H1 (cell line): ENCODE results near the gene THRB. TPM values are rescaled to one million over a fixed set of nuclear protein-coding genes. Genes with fewer than 3 reads are reported as not detected.

ENCODE experiments used
- CTCF ChIA-PET: fragments of 300-600 bp; sonication (Branson Sonifier 250); formaldehyde crosslinking; loops from one replicate; lab custom pipeline; 2021; ENCODE audit not compliant: partially characterized antibody; lab: Charles Lee
- POLR2A ChIA-PET: fragments of 300-600 bp; sonication (Branson Sonifier 250); formaldehyde crosslinking; loops from one replicate; lab custom pipeline; 2021; ENCODE audit warnings: inconsistent platforms; ENCODE audit not compliant: partially characterized antibody; lab: Charles Lee
- DNase-seq, 2 experiments: peaks; one replicate each; pipeline versions ENCODE4 v3.0.0 to v3.0.0-alpha.2; 2010 to 2022; ENCODE audit warnings: low spot score in 2 of 2, low read depth in 1 of 2, mixed read lengths in 1 of 2
- FAIRE-seq: peaks from 2 replicates; lab custom pipeline; 2011; peaks lifted over from hg19 to GRCh38; lab: Jason Lieb, UNC
- H2AFZ ChIP-seq: 2 replicates; pipeline ENCODE4 v1.8.1; 2012; ENCODE audit warnings: low read length, inconsistent platforms
- H2AK5ac ChIP-seq: 2 replicates; pipeline ENCODE4 v1.6.1; 2013; ENCODE audit warnings: low read depth, low read length
- H2BK120ac ChIP-seq: replicated peaks from 2 replicates; pipeline ENCODE3; 2013; ENCODE audit warnings: low read depth, low read length, inconsistent platforms
- H2BK12ac ChIP-seq: 2 replicates; pipeline ENCODE4 v1.6.1; 2013; ENCODE audit warnings: low read depth, low read length
- H2BK15ac ChIP-seq: 2 replicates; pipeline ENCODE4 v1.6.1; 2013; ENCODE audit warnings: low read length
- H2BK20ac ChIP-seq: 2 replicates; pipeline ENCODE4 v1.6.1; 2013; ENCODE audit warnings: low read length
- H2BK5ac ChIP-seq: 2 replicates; pipeline ENCODE4 v1.6.1; 2013; ENCODE audit warnings: low read depth, low read length
- H3K14ac ChIP-seq: 2 replicates; pipeline ENCODE4 v1.6.1; 2013; ENCODE audit warnings: inconsistent platforms; ENCODE audit not compliant: insufficient read length
- H3K18ac ChIP-seq: 2 replicates; pipeline ENCODE4 v1.6.1; 2013; ENCODE audit warnings: low read length; ENCODE audit errors: extremely low read depth
- H3K23ac ChIP-seq: 2 replicates; pipeline ENCODE4 v1.6.1; 2013; ENCODE audit warnings: inconsistent platforms; ENCODE audit not compliant: insufficient read length
- H3K23me2 ChIP-seq: 2 replicates; pipeline ENCODE4 v1.6.1; 2013; ENCODE audit warnings: low read depth, low read length
- H3K27ac ChIP-seq: 2 replicates; pipeline ENCODE4 v1.6.1; 2011; ENCODE audit warnings: low read depth, low read length, inconsistent platforms
- H3K27me3 ChIP-seq, 4 experiments: replicated peaks in 1 of 4; 1 replicate in 1 of 4; 2 replicates in 3 of 4; pipeline versions ENCODE4 v1.6.1 to v1.8.1; 2011 to 2013; ENCODE audit warnings: low read length in 3 of 4, mild to moderate bottlenecking in 3 of 4, inconsistent platforms in 2 of 4, mixed read lengths in 2 of 4, moderate library complexity in 1 of 4; ENCODE audit not compliant: control insufficient read depth in 3 of 4, insufficient read depth in 3 of 4; ENCODE audit errors: extremely low read depth in 1 of 4
- H3K36me3 ChIP-seq, 4 experiments: 2 replicates each; pipeline versions ENCODE4 v1.6.1 to v1.8.1; 2011 to 2013; ENCODE audit warnings: mild to moderate bottlenecking in 4 of 4, low read length in 3 of 4, moderate library complexity in 2 of 4, control low read depth in 1 of 4, inconsistent platforms in 1 of 4; ENCODE audit not compliant: insufficient read depth in 4 of 4, control insufficient read depth in 2 of 4
- H3K4ac ChIP-seq: replicated peaks from 2 replicates; pipeline ENCODE3; 2013; ENCODE audit warnings: low read length, low read depth, mixed read lengths, inconsistent platforms; ENCODE audit not compliant: insufficient read length
- H3K4me1 ChIP-seq, 4 experiments: replicated peaks in 1 of 4; 1 replicate in 1 of 4; 2 replicates in 3 of 4; pipeline versions ENCODE4 v1.6.1 to v1.8.1; 2011 to 2013; ENCODE audit warnings: low read length in 3 of 4, inconsistent platforms in 2 of 4, mixed read lengths in 1 of 4; ENCODE audit not compliant: insufficient read depth in 4 of 4, control insufficient read depth in 3 of 4
- H3K4me2 ChIP-seq, 2 experiments: 2 replicates each; pipeline versions ENCODE4 v1.6.1 to v1.8.1; 2011 to 2013; ENCODE audit warnings: low read depth in 2 of 2, low read length in 2 of 2, control low read depth in 1 of 2, inconsistent platforms in 1 of 2, mild to moderate bottlenecking in 1 of 2; ENCODE audit not compliant: insufficient read depth in 1 of 2
- H3K4me3 ChIP-seq, 4 experiments: fragments of 200-600, 300-600 bp in 1 of 4; sonication (generic), shearing (Covaris generic), sonication (Bioruptor Twin) in 1 of 4; 2 replicates each; pipeline versions ENCODE4 v1.5.1 to v1.8.1; 2011 to 2016; ENCODE audit warnings: low read length in 4 of 4, low read depth in 3 of 4, control low read depth in 2 of 4, inconsistent platforms in 2 of 4, mild to moderate bottlenecking in 2 of 4, mixed read lengths in 1 of 4, moderate library complexity in 1 of 4; ENCODE audit not compliant: insufficient read depth in 2 of 4; ENCODE audit errors: extremely low read depth in 1 of 4
- H3K56ac ChIP-seq: replicated peaks from 2 replicates; pipeline ENCODE3; 2013; ENCODE audit warnings: low read depth, mild to moderate bottlenecking, mixed read lengths, low read length, inconsistent platforms; ENCODE audit not compliant: insufficient read length
- H3K79me1 ChIP-seq: 2 replicates; pipeline ENCODE4 v1.6.1; 2013; ENCODE audit warnings: low read depth, low read length, control low read depth
- H3K79me2 ChIP-seq, 2 experiments: 2 replicates each; pipeline versions ENCODE4 v1.6.1 to v1.8.1; 2012 to 2013; ENCODE audit warnings: low read length in 2 of 2, mild to moderate bottlenecking in 2 of 2, inconsistent platforms in 1 of 2; ENCODE audit not compliant: insufficient read depth in 2 of 2, control insufficient read depth in 1 of 2
- H3K9ac ChIP-seq, 4 experiments: replicated peaks in 1 of 4; 1 replicate in 1 of 4; 2 replicates in 3 of 4; pipeline versions ENCODE4 v1.6.1 to v1.8.1; 2011 to 2013; ENCODE audit warnings: low read depth in 3 of 4, low read length in 3 of 4, control low read depth in 2 of 4, mild to moderate bottlenecking in 2 of 4, moderate library complexity in 2 of 4, inconsistent platforms in 1 of 4; ENCODE audit errors: extremely low read depth in 1 of 4
- H3K9me3 ChIP-seq, 2 experiments: 2 replicates each; pipeline versions ENCODE4 v1.6.1 to v1.8.1; 2012 to 2013; ENCODE audit warnings: mild to moderate bottlenecking in 2 of 2, moderate library complexity in 2 of 2, control low read depth in 1 of 2, inconsistent platforms in 1 of 2, low read depth in 1 of 2, low read length in 1 of 2, mixed read lengths in 1 of 2; ENCODE audit not compliant: insufficient read depth in 2 of 2
- H4K20me1 ChIP-seq, 2 experiments: replicated peaks in 1 of 2; 2 replicates each; pipeline versions ENCODE3 to v1.8.1; 2011 to 2013; ENCODE audit warnings: inconsistent platforms in 2 of 2, low read length in 2 of 2, mild to moderate bottlenecking in 1 of 2; ENCODE audit not compliant: insufficient read depth in 2 of 2, control insufficient read depth in 1 of 2
- H4K5ac ChIP-seq: 2 replicates; pipeline ENCODE4 v1.6.1; 2013; ENCODE audit warnings: low read length, low read depth, mixed read lengths, inconsistent platforms; ENCODE audit not compliant: insufficient read length
- H4K8ac ChIP-seq: 2 replicates; pipeline ENCODE4 v1.8.0; 2013; ENCODE audit warnings: mild to moderate bottlenecking, moderate library complexity, low read length, inconsistent platforms; ENCODE audit not compliant: insufficient read depth; ENCODE audit errors: extremely low read depth
- H4K91ac ChIP-seq: replicated peaks from 2 replicates; pipeline ENCODE3; 2013; ENCODE audit warnings: low read length, mixed read lengths, inconsistent platforms; ENCODE audit not compliant: insufficient read length
- ATF3 ChIP-seq: IDR thresholded peaks from 2 replicates; pipeline ENCODE4 v1.6.1; 2011; ENCODE audit warnings: low read depth, mild to moderate bottlenecking, low read length; ENCODE audit not compliant: insufficient read depth
- BRCA1 ChIP-seq: IDR thresholded peaks from 2 replicates; pipeline ENCODE4 v1.6.1; 2012; ENCODE audit warnings: low read depth, low read length, improper control_type of control experiment
- CBX5 ChIP-seq: fragments of 300-800, 300-1000 bp; sonication (generic); IDR thresholded peaks from 2 replicates; pipeline ENCODE4 v1.7.1; 2016; ENCODE audit warnings: antibody characterized with exemption, low read length, low read depth
- CREB1 ChIP-seq: IDR thresholded peaks from 2 replicates; pipeline ENCODE4 v1.6.1; 2012; ENCODE audit warnings: inconsistent platforms
- CTBP2 ChIP-seq: IDR thresholded peaks from 2 replicates; pipeline ENCODE4 v1.7.0; 2011; ENCODE audit warnings: borderline replicate concordance, mild to moderate bottlenecking, moderate library complexity, mixed read lengths, low read length; ENCODE audit not compliant: insufficient read depth, insufficient read length
- E2F6 ChIP-seq: IDR thresholded peaks from 2 replicates; pipeline ENCODE4 v1.6.1; 2012; ENCODE audit warnings: inconsistent platforms
- EP300 ChIP-seq, 2 experiments: IDR thresholded peaks; 1 replicate in 1 of 2; 2 replicates in 1 of 2; pipeline ENCODE4 v1.6.1; 2011 to 2012; ENCODE audit warnings: low read depth in 2 of 2, low read length in 2 of 2, mild to moderate bottlenecking in 2 of 2, borderline replicate concordance in 1 of 2, inconsistent platforms in 1 of 2, moderate library complexity in 1 of 2
- JUN ChIP-seq: IDR thresholded peaks from 2 replicates; pipeline ENCODE4 v1.6.1; 2011; ENCODE audit warnings: low read depth, mild to moderate bottlenecking, improper control_type of control experiment, low read length
- JUND ChIP-seq: IDR thresholded peaks from 2 replicates; pipeline ENCODE4 v1.6.1; 2011; ENCODE audit warnings: mild to moderate bottlenecking, improper control_type of control experiment, low read length
- KDM4A ChIP-seq: IDR thresholded peaks from one replicate; pipeline ENCODE4 v1.7.1; 2012; ENCODE audit warnings: low read depth, mild to moderate bottlenecking, moderate library complexity, low read length, inconsistent platforms; ENCODE audit not compliant: severe bottlenecking
- SAP30 ChIP-seq: fragments of 300-600 bp; sonication (generic); IDR thresholded peaks from 2 replicates; pipeline ENCODE4 v1.7.1; 2012; ENCODE audit warnings: low read length, moderate library complexity, mild to moderate bottlenecking, inconsistent platforms; ENCODE audit not compliant: insufficient read depth, insufficient replicate concordance
- TCF12 ChIP-seq: IDR thresholded peaks from 2 replicates; pipeline ENCODE4 v1.6.1; 2011; ENCODE audit warnings: low read depth, mild to moderate bottlenecking, low read length
- TEAD4 ChIP-seq: IDR thresholded peaks from 2 replicates; pipeline ENCODE4 v1.6.1; 2012; ENCODE audit warnings: low read depth, low read length, inconsistent platforms, mixed read lengths
- WGBS, 2 experiments: shearing (Covaris generic) in 1 of 2; methylation state at CpG; one replicate each; pipeline versions ENCODE4 v1.1.6 to v1.1.7; 2013 to 2015; ENCODE audit warnings: low lambda C conversion rate in 2 of 2, mixed read lengths in 2 of 2, inconsistent platforms in 1 of 2, low coverage in 1 of 2, missing lambda C conversion rate in 1 of 2; ENCODE audit not compliant: insufficient replicate concordance in 2 of 2, insufficient coverage in 1 of 2, insufficient read length in 1 of 2; ENCODE audit errors: extremely low coverage in 1 of 2, missing lambda C conversion rate in 1 of 2; 5-methylcytosine and 5-hydroxymethylcytosine counted together
- polyA plus RNA-seq, 7 experiments: library from polyadenylated mRNA; depleted of rRNA in 3 of 7; stranded (reverse) in 5 of 7; unstranded in 2 of 7; fragments of >200 nt in 5 of 7; fragments of 200-250 nt in 2 of 7; gene quantifications; 1 replicate in 5 of 7; 2 replicates in 1 of 7; 4 replicates in 1 of 7; pipeline versions ENCODE4 v1.2.1 to v1.2.3, GENCODE V29; 2011 to 2013; ENCODE audit warnings: missing spikeins in 2 of 7, mixed read lengths in 2 of 7
- total RNA-seq: library from RNA; stranded (reverse); fragmentation: NEBNext Ultra II Directional; extraction: Animal tissue kit (Norgen Biotek cat#: 25700); gene quantifications from 2 replicates; pipeline ENCODE4 v1.2.1, GENCODE V29; 2021

Gene THRB
- total and polyA plus RNA-seq, 2 of the 8 experiments (the other 6 are each of a cell fraction or from before 2014, with no cell fraction given): 0.98 to 3.9 TPM

DNA sequence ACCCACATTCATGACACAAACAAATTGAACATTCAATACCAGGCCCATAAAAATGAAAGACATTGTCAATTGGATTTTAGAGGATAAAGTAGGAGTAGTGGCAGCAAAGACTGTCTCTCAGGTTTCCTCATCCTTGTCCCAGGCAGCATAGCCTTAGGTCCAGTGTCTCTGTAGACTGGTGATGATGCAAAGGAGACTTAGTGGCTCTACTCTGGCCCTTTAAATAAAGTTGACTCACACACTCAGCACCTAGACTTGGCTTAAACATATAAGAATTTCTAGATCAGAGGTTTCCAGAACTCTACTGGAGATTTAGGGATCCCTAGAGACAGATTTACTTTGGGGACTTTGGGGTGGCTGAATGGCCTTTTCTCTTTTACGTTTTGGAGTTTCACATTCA, 382.9 kb downstream of the THRB start:
- no peak overlapping the region for H2BK20ac ChIP-seq
- POLR2A ChIA-PET: no interaction called here
- no peak overlapping the region for H2AK5ac ChIP-seq
- H4K8ac ChIP-seq: no peak overlapping the region
- H2AFZ ChIP-seq: no peak overlapping the region
- H3K23me2 ChIP-seq: no peaks in the 10 kb centered on the region
- no peaks in the 10 kb centered on the region for H3K36me3 ChIP-seq
- H3K56ac ChIP-seq: no peak overlapping the region
- H4K20me1 ChIP-seq: no peaks in the 10 kb centered on the region
- no peak overlapping the region for H3K4me3 ChIP-seq
- FAIRE-seq (no peak), DNase-seq (no peak)
- H3K9me3 ChIP-seq: no peaks in the 10 kb centered on the region
- no peak overlapping the region for H2BK120ac ChIP-seq
- H3K79me1 ChIP-seq: no peaks in the 10 kb centered on the region
- no peaks in the 10 kb centered on the region for H3K27me3 ChIP-seq
- no peak overlapping the region for H2BK5ac ChIP-seq
- H2BK15ac ChIP-seq: no peak overlapping the region
- H3K9ac ChIP-seq: no peak overlapping the region
- H3K23ac ChIP-seq: no peak overlapping the region
- 93% methylated on average over 1 of the region's 1 CpG; no CpG with 5 or more reads in 1 of the 2 experiments for WGBS, 2 experiments
- no peak overlapping the region for H3K4me2 ChIP-seq
- H3K18ac ChIP-seq: no peak overlapping the region
- no peak overlapping the region for H3K27ac ChIP-seq
- H3K4ac ChIP-seq: no peak overlapping the region
- H3K79me2 ChIP-seq: no peaks in the 10 kb centered on the region
- no peak overlapping the region for H3K14ac ChIP-seq
- CTCF ChIA-PET: interaction anchor here (1.7 to 2.3 kb wide), 3 partner anchors 10 to 24 kb away, joined by 4 to 8 read pairs (median 5); no protein-coding TSS in a partner anchor
- no peak overlapping the region for H4K91ac ChIP-seq
- H4K5ac ChIP-seq: no peak overlapping the region
- H2BK12ac ChIP-seq: no peak overlapping the region
- no peaks in the 10 kb centered on the region for H3K4me1 ChIP-seq
- TF ChIP-seq KDM4A (no peak), TEAD4 (no peak), TCF12 (no peak), CBX5 (no peak), E2F6 (no peak), SAP30 (no peak), CREB1 (no peak), JUND (no peak), EP300 (IDR thresholded peaks at IDR 0.05; ENCODE audit: borderline replicate concordance in 1 of 2, low read depth in 2 of 2, low read length in 2 of 2) (no peak), BRCA1 (no peak), JUN (no peak), ATF3 (no peak), CTBP2 (no peak)
